Neural cell (in vitro differentiated cells): ENCODE results near the gene ST6GAL1.

Experiments
- CTCF ChIP-seq: fragments of 450-650 bp; IDR thresholded peaks from 2 replicates; pipeline ENCODE4 v1.5.1; 2014; ENCODE audit warnings: antibody characterized with exemption, mild to moderate bottlenecking, moderate library complexity; ENCODE audit not compliant: poor library complexity, severe bottlenecking
- EP300 ChIP-seq: fragments of 450-650 bp; conservative IDR thresholded peaks from 2 replicates; pipeline ENCODE4 v1.6.1; 2014; ENCODE audit warnings: antibody characterized with exemption, mild to moderate bottlenecking, moderate library complexity; ENCODE audit not compliant: poor library complexity, severe bottlenecking
- EZH2 ChIP-seq: fragments of 200-600, 300-800 bp; shearing (Covaris generic), sonication (generic); IDR thresholded peaks from 2 replicates; pipeline ENCODE4 v1.6.1; 2014; ENCODE audit warnings: antibody characterized with exemption, low read length, borderline replicate concordance, mild to moderate bottlenecking; ENCODE audit not compliant: insufficient read depth, poor library complexity, severe bottlenecking
- POLR2AphosphoS5 ChIP-seq: IDR thresholded peaks from 2 replicates; pipeline ENCODE4 v1.6.1; 2012
- RAD21 ChIP-seq: fragments of 450-650 bp; conservative IDR thresholded peaks from 2 replicates; pipeline ENCODE4 v1.6.1; 2014; ENCODE audit warnings: antibody characterized with exemption, mild to moderate bottlenecking, moderate library complexity
- REST ChIP-seq: IDR thresholded peaks from 2 replicates; pipeline ENCODE4 v1.6.1; 2012; ENCODE audit warnings: borderline replicate concordance
- SMC3 ChIP-seq: fragments of 450-650 bp; conservative IDR thresholded peaks from 2 replicates; pipeline ENCODE4 v1.6.1; 2014; ENCODE audit warnings: antibody characterized with exemption, mild to moderate bottlenecking, moderate library complexity; ENCODE audit not compliant: poor library complexity
- TAF1 ChIP-seq: IDR thresholded peaks from 2 replicates; pipeline ENCODE4 v1.6.1; 2012; ENCODE audit warnings: low read depth

- no peak for TF ChIP-seq EZH2
- TF ChIP-seq CTCF = no peak
- TF ChIP-seq EP300 = no peak
- no peak for TF ChIP-seq REST
- no peak for TF ChIP-seq SMC3
- no peak for TF ChIP-seq TAF1
- no peak for TF ChIP-seq RAD21
- no peak for TF ChIP-seq POLR2AphosphoS5
Observed at GRCh38 chr3:186917512-186918312, 12.6 kb upstream of the ST6GAL1 start.
